ENCODE results near the gene GHITM. TPM values are rescaled to one million over a fixed set of nuclear protein-coding genes. Genes with fewer than 3 reads are reported as not detected.

The GHITM gene
- total and polyA plus RNA-seq, 2 of the 4 experiments (the other 2 are of a cell fraction) = 103 to 185 TPM

DNA sequence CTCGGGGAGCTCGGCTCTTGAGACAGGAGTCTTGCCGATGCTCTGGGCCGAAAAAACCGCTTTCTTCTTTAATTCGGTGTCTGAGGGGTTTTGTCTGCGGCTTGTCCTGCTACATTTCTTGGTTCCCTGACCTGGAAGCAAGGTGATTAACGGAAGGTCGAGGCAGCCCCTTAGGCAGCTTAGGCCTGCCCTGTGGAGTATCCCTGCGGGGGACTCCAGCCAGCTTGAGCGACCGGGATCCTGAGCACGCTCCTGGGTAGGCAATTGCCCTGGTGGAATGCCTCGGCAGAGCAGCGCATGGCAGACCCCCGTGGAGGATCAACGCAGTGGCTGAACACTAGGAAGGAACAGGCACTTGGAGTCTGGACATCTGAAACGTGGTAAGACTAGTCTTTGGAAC is 30.5 kb upstream of the GHITM start:
- intact Hi-C loops (cut with micrococcal nuclease) (no loop called here), in situ Hi-C loops (cut with MboI; ENCODE audit: low sequenced_read_pairs) (no loop called here), dilution Hi-C loops (cut with HindIII; ENCODE audit: low sequenced_read_pairs, unreplicated experiment) (no loop called here)
- H3K14ac ChIP-seq (replicated peaks; ENCODE audit: low read depth, low read length) = no peak overlapping the region
- H4K91ac ChIP-seq (ENCODE audit: insufficient read depth, low read depth, low read length) = no peak overlapping the region
- H3K9me1 ChIP-seq (ENCODE audit: insufficient read depth, low read length) = no peaks in the 10 kb centered on the region
- no peak for DNase-seq
- WGBS, 2 experiments (ENCODE audit: extremely low coverage in 2 of 2, insufficient read length in 1 of 2) = 73% methylated on average over 13 of the region's 18 CpGs; no CpG with 5 or more reads in 1 of the 2 experiments
- no peaks in the 10 kb centered on the region for H3K36me3 ChIP-seq (ENCODE audit: control insufficient read depth, insufficient read depth, low read length)
- H3K9me3 ChIP-seq (ENCODE audit: control insufficient read depth, insufficient read depth, low read length) = no peaks in the 10 kb centered on the region
- H2BK5ac ChIP-seq (ENCODE audit: low read depth, low read length, poor library complexity, severe bottlenecking) = no peak overlapping the region
- no peak overlapping the region for H2BK15ac ChIP-seq (ENCODE audit: low read depth, low read length)
- no peaks in the 10 kb centered on the region for H3K27me3 ChIP-seq (ENCODE audit: control insufficient read depth, insufficient read depth, low read length)
- no peak overlapping the region for H3K23ac ChIP-seq (ENCODE audit: low read depth, low read length)
- ATAC-seq (ENCODE audit: low read depth) = no peak
- H3K4ac ChIP-seq (ENCODE audit: low read depth, low read length) = no peak overlapping the region
- H3K79me1 ChIP-seq (ENCODE audit: low read depth in 1 of 2, low read length in 2 of 2) = no peaks in the 10 kb centered on the region
- H2AK5ac ChIP-seq (ENCODE audit: low read depth, low read length) = no peak overlapping the region
- TF ChIP-seq BHLHE40 (IDR thresholded peaks at IDR 0.05; ENCODE audit: low read depth, low read length) (no peak), CHD1 (IDR thresholded peaks at IDR 0.05; ENCODE audit: low read depth, low read length) (no peak), RAD21 (IDR thresholded peaks at IDR 0.05; ENCODE audit: low read length) (no peak), CEBPB (IDR thresholded peaks at IDR 0.05; ENCODE audit: low read depth, low read length) (no peak), MAFK (IDR thresholded peaks at IDR 0.05; ENCODE audit: low read depth, low read length) (no peak), RCOR1 (IDR thresholded peaks at IDR 0.05; ENCODE audit: insufficient replicate concordance, low read length) (no peak), RFX5 (IDR thresholded peaks at IDR 0.05; ENCODE audit: low read depth, low read length) (no peak), FOS (IDR thresholded peaks at IDR 0.05; ENCODE audit: low read depth, low read length) (no peak), NFE2L2 (IDR thresholded peaks at IDR 0.05; ENCODE audit: low read depth, low read length) (no peak), MXI1 (IDR thresholded peaks at IDR 0.05; ENCODE audit: borderline replicate concordance, low read depth, low read length) (no peak), SMC3 (IDR thresholded peaks at IDR 0.05; ENCODE audit: low read depth, low read length) (no peak), POLR2A (IDR thresholded peaks at IDR 0.05; ENCODE audit: low read depth, low read length) (no peak), MAZ (IDR thresholded peaks at IDR 0.05; ENCODE audit: borderline replicate concordance, low read depth, low read length) (no peak)
- TF ChIP-seq, protein P1, sequence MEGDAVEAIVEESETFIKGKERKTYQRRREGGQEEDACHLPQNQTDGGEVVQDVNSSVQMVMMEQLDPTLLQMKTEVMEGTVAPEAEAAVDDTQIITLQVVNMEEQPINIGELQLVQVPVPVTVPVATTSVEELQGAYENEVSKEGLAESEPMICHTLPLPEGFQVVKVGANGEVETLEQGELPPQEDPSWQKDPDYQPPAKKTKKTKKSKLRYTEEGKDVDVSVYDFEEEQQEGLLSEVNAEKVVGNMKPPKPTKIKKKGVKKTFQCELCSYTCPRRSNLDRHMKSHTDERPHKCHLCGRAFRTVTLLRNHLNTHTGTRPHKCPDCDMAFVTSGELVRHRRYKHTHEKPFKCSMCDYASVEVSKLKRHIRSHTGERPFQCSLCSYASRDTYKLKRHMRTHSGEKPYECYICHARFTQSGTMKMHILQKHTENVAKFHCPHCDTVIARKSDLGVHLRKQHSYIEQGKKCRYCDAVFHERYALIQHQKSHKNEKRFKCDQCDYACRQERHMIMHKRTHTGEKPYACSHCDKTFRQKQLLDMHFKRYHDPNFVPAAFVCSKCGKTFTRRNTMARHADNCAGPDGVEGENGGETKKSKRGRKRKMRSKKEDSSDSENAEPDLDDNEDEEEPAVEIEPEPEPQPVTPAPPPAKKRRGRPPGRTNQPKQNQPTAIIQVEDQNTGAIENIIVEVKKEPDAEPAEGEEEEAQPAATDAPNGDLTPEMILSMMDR (conservative IDR thresholded peaks at IDR 0.05; ENCODE audit: low read depth, low read length) = no peak
- TF ChIP-seq, protein P2, sequence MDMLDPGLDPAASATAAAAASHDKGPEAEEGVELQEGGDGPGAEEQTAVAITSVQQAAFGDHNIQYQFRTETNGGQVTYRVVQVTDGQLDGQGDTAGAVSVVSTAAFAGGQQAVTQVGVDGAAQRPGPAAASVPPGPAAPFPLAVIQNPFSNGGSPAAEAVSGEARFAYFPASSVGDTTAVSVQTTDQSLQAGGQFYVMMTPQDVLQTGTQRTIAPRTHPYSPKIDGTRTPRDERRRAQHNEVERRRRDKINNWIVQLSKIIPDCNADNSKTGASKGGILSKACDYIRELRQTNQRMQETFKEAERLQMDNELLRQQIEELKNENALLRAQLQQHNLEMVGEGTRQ (IDR thresholded peaks at IDR 0.05; ENCODE audit: low read depth, low read length) = no peak
- TF ChIP-seq, protein P3, sequence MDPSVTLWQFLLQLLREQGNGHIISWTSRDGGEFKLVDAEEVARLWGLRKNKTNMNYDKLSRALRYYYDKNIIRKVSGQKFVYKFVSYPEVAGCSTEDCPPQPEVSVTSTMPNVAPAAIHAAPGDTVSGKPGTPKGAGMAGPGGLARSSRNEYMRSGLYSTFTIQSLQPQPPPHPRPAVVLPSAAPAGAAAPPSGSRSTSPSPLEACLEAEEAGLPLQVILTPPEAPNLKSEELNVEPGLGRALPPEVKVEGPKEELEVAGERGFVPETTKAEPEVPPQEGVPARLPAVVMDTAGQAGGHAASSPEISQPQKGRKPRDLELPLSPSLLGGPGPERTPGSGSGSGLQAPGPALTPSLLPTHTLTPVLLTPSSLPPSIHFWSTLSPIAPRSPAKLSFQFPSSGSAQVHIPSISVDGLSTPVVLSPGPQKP (IDR thresholded peaks at IDR 0.05; ENCODE audit: borderline replicate concordance, low read depth, low read length) = no peak
- no peak overlapping the region for H3K56ac ChIP-seq (ENCODE audit: extremely low read depth, insufficient read depth, low read length)
- H3K27ac ChIP-seq (ENCODE audit: insufficient read depth, low read length) = no peak overlapping the region
- no peak overlapping the region for H3K4me3 ChIP-seq (ENCODE audit: insufficient read depth, low read depth, low read length)
- H3K18ac ChIP-seq (ENCODE audit: low read depth, low read length) = no peak overlapping the region
- no TSS peak for BruUV-seq (replicated peaks)
- no peak overlapping the region for H2AK9ac ChIP-seq (replicated peaks; ENCODE audit: low read depth, low read length, poor library complexity)
- no peak overlapping the region for H2AFZ ChIP-seq (replicated peaks; ENCODE audit: low read length, poor library complexity)
- H3K4me1 ChIP-seq (ENCODE audit: control insufficient read depth, insufficient read depth, low read length) = no peaks in the 10 kb centered on the region
- no peak overlapping the region for H4K5ac ChIP-seq (ENCODE audit: low read depth, low read length)
- no peak overlapping the region for H3K9ac ChIP-seq (ENCODE audit: low read depth, low read length)
- H3K4me2 ChIP-seq (ENCODE audit: low read depth, low read length) = no peak overlapping the region
- ChIA-PET POLR2A (ENCODE audit: unreplicated experiment) (no interaction called here), CTCF (no interaction called here)
- no peak overlapping the region for H2BK120ac ChIP-seq (ENCODE audit: low read depth, low read length)
- no peak overlapping the region for H4K8ac ChIP-seq (ENCODE audit: low read depth in 2 of 2, low read length in 2 of 2)
- no peak overlapping the region for H2BK20ac ChIP-seq (ENCODE audit: low read depth, low read length)
- no peaks in the 10 kb centered on the region for H4K20me1 ChIP-seq (ENCODE audit: insufficient read depth, low read length)
